DMS53 (cell line): ENCODE results near the gene ZNF174.

Source experiments
- DNase-seq: peaks from one replicate; lab custom pipeline; 2025; lab: John Stamatoyannopoulos, UW

The ZNF174 gene

GRCh38 chr16:3400779-3401688, at the start of gene ZNF174, which contains the start of gene ZSCAN32:
Gene ZNF174, plus strand, starts transcription at chr16:3401215. Its CDS starts 790 bp downstream, at chr16:3402005.
Gene ZSCAN32, minus strand, starts transcription at chr16:3401004. Its CDS starts 3,447 bp downstream, at chr16:3397557.
- DNase-seq: peak; percentile 97

DNA sequence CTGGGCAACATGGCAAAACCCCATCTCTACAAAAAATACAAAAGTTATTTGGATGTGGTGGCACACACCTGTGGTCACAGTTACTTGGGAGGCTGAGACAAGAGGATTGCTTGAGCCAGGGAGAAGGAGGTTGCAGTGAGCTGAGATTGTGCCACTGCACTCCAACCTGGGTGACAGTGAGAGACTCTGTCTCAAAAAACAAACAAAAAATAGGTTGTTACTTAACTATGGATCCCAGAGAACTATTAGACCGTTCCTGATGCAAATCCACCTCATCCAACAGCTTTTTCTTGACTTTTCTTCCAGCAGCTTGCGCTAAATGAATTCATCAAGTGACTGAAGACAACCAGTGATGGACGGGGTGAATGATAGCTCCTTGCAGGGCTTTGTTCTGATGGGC, 45.4 kb upstream of the ZNF174 start, which contains the start of gene OR2C1:
OR2C1 (plus strand) TSS at position 301 of the 400 bp plus-strand sequence; CDS start at position 353, 52 bp downstream.
- DNase-seq: no peak

DNA sequence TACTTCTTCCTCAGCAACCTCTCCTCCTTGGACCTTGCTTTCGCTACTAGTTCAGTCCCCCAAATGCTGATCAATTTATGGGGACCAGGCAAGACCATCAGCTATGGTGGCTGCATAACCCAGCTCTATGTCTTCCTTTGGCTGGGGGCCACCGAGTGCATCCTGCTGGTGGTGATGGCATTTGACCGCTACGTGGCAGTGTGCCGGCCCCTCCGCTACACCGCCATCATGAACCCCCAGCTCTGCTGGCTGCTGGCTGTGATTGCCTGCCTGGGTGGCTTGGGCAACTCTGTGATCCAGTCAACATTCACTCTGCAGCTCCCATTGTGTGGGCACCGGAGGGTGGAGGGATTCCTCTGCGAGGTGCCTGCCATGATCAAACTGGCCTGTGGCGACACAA, 44.9 kb upstream of the ZNF174 start:
- peak; percentile 20 for DNase-seq

DNA sequence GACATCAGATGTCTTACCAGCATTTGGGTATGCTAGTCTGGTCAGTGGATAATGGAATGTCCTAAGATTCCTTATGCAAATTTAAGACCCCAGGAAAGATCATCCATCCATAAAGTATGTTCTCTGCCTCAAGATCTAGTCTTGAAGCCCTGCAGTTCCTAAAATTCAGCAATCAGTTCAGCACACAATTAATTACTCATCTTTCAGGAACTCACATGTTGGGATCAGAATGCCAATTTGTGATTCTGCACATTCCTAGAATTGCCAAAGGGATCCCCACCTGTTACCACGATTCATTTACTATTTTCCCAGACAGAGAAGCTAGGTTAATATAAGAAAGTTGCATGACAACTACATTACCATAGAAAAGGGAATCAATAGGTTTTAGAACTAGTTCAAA, 42.1 kb upstream of the ZNF174 start:
- DNase-seq: no peak

GRCh38 chr16:3362931-3363330, 38.1 kb upstream of the ZNF174 start:
- no peak for DNase-seq

DNA sequence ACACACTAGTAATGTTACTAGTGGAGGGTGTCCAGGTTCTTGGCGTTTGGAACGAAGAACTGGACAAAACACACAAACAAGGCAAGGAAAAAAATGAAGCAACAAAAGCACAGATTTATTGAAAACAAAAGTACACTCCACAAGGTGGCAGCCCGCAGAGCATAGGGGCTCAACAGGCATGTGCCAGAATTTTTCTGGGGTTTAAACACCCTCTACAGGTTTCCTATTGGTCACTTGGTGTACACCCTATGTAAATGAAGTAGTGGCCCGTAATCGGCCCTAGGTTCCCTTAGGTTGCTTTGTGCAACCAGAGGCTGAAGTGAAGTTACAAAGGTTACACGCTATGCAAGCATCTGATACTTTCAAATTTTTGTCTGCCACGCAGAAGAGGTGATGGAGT, 37.2 kb upstream of the ZNF174 start:
- DNase-seq: peak; percentile 23

GRCh38 chr16:3364774-3365427, 36.1 kb upstream of the ZNF174 start:
- peak; percentile 95 for DNase-seq

- no peak for DNase-seq
These were observed 31.9 kb upstream of the ZNF174 start for GRCh38 chr16:3369073-3369472.

DNA sequence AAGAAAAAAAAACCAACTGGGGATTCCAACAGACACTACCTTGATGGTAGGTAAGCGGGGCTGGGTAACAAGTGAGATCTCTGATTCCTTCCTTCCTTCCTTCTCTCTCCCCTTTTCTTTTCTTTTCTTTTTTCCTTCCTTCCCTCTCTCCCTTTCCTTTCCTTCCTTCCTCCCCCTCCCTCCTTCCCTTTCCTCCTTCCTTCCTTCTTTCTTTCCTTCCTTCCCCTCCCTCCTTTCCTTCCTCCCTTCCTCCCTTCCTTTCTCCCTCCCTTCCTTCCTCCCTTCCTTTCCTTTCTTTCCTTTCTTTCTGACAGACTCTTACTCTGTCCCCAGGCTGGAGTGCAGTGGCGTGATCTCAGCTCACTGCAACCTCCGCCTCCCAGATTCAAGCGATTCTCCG, 25.3 kb upstream of the ZNF174 start:
- no peak for DNase-seq

DNA sequence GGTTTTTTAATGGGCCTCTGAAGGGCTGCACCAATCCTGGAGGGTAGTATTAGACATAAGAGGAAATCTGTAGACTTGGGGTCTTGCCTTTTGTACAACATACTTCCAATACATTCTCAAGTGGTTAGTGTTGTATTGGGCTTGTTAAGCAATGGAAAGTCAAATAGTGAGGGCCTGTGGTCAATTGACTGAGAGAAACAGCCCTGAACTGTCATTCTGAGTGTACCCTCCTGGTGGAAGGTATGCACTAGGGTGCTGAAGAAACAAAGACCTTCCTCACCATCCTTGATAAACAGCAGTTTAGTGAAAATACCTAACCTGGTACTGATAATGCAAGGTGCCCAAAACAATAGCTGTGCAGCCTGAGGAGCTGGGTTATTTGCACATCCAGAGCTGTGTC, 23.1 kb upstream of the ZNF174 start:
- no peak for DNase-seq

DNA sequence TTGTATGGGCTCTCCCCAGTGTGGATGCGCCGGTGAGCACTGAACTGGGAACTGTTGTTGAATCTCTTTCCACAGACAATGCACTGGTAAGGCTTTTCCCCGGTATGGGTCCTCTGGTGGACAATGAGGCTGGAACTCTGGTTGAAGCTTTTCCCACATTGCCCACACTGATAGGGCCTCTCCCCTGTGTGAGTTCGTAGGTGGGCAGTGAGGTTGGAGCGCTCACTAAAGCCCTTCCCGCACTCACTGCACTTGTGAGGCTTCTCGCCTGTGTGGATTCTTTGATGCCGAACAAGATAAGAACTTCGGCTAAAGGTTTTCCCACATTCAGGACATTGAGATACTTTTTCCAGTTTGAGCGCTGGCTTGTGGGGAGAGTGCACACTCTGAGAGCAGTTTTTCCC, 18.0 kb upstream of the ZNF174 start:
- no peak for DNase-seq

DNA sequence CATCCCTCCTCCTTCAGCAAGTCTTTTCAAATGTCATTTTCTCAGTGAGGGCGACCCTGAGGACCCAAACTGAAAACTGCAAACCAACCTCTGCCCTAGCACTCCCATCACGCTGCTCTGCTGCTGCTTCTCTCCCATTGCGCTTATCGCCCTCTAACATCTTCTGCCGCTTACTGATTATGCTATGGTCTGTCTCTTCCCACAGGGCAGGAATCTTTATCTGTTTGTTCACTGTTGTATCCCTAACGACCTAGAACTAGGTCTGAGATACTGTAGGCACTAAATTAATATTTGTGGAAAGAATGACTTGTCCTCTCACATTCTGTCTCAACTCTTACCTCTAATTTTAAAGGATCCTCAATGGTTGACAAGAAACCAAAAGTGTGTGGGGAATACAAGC, 12.7 kb upstream of the ZNF174 start:
- DNase-seq: no peak

DNA sequence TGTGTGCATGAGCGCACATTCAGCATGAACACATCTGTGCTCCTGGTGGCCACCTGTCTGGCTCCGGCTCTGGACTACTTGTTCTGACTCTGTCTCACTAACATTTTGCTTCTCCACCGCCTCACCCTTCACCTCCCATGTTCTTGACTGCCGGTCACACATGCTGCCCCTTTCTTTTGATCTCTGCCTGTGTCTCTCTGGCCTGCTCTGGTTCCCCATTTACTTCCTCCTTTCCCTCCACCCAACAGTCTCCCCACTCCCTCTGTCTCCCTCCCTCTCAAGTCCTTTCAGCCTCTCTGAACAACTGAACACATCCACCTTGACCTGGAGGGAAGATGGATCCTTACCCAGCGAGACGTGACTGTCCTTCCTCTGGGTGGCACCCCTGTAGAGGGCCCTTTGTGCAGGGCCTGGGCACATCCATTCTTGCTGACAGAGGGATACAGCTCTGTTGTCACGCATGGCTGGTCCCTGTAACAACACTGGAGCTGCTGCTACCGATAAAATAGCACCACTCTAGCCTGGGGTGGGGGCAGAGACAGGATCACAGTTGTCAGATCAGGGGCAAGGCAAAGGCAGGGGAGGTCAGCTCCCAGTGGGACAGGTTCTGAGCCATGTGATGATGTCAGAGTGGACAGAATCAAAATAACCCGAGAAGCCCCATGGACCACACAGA, 11.2 kb upstream of the ZNF174 start:
- no peak for DNase-seq

DNA sequence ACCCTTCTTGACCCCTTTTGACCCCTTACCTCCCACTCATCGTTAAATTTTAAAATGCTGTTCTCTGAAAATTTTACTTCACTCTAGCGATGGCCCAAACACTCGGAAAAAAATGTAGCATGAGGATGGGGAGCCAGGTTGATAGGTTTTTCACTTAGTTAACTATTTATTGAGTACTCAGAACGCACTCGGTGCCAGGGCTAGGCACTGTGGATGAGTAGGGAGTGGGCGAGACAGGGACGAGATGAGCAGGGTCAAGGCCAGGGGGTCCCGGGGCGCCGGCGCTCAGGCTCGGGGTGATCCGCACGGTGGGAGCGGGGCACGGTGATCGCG, 603 bp upstream of the ZNF174 start:
- DNase-seq: peak; percentile 40

- no peak for DNase-seq
These were observed 843 bp downstream of the ZNF174 start for GRCh38 chr16:3401719-3402397.

- no peak for DNase-seq
These were observed 7.7 kb downstream of the ZNF174 start for GRCh38 chr16:3408561-3409197.

DNA sequence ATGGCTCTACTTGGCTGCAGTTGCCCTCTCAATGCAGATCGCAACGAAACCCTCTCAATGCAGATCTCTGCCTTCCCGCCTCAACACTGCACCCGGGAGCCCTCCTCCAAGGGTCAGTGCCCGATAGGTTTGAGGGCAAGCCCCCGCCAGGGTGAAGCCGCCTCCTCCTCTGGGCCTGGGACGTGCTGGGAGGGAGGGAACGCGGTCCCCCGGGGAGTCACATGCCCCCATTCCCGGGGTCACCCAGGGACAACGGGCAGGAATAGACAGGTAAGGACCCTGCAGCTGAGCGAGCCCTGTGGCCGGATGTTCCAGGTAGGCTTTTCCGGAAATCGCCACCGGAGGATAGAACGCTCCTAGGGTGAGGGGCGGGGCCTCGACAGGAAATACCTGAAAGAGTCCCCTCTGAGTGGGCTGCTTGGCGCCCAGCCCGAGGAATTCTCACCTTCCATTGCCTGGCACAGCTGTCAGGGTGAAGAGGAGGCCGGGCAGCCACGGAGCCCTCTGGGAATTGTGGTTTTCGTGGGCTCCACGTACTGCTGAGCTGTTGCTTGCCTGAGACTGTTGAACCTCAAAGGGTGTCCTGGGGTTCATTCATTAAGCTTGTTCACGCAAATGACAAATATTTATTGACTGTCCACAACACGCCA, 12.8 kb downstream of the ZNF174 start:
- DNase-seq: no peak

DNA sequence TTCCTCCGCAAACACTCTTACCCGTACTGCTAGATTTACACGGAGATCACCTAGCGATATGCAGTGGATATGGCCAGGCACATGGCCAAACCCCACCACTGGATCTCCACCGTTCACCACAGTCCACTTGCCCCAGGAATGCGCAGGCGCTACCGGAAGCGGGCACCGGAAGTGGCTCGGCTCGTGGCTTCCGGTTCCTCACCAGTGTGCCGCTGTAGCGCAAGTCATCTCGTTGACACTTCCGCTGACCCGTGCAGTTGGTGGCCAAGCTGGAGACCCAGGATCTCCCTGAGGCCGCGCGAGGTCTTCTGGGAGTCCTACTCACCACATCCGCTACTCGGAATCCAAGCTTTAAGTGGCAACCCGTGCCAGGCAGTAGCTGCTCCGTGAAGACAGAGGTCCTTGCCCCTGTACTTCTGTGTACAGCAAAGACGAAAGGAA, 30.8 kb downstream of the ZNF174 start:
- peak; percentile 59 for DNase-seq

DNA sequence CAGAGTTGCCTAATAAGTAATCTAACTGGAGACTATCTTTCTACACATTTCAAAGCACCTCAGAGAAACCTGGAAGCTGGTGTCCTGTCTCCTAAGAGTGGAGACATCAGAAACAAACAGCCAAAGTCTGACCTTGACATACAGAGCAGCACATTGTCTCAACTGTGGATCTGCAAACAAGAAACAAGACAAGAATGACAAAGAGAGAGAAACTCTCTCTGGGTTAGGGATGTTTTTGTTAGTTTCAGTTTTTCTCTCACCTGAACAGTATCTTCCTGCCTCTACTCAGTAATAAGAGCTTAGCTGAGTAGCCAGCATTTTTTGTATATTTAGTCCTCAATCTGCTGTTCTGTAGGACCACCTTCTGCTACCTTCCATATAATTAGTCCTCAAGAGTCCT, 33.4 kb downstream of the ZNF174 start:
- DNase-seq: no peak

DNA sequence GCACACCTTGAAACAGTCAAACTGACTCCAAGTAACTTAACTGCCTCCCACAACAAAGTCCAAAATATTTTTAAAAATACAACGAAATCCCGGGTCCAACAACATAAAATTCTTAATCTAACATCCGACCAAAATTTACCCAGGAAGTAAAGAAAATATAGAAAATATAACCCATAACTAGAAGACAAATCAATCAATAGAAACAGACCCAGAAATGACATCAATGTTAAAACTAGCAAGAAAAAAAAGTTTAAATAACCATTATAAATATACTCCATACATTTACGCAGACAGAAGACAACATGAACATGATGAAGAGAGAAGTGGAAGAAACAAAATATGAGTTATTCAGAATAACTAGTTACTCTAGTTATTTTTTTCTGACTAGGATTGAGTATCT, 38.6 kb downstream of the ZNF174 start:
- DNase-seq: no peak
